ENCODE data around the gene LEMD3.

DNA sequence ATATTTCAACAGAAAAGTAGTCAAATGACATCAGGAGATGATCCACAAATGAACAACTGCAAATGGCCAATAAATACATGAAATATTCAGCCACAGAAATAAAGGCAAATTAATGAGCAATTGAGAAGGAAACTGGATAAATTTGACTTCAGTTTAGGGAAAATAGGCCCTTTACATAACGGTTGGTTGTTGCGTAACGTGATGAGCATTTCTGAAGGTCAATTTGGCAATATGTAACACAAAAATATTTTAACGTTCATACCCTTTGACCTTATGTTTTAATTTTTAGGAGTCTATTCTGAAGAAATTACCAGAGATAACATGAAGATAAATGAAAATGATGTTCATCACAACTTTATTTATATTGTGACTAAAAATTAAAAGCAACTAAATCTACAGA is 94.4 kb downstream of the LEMD3 start:
- TF ChIP-seq, protein P1, sequence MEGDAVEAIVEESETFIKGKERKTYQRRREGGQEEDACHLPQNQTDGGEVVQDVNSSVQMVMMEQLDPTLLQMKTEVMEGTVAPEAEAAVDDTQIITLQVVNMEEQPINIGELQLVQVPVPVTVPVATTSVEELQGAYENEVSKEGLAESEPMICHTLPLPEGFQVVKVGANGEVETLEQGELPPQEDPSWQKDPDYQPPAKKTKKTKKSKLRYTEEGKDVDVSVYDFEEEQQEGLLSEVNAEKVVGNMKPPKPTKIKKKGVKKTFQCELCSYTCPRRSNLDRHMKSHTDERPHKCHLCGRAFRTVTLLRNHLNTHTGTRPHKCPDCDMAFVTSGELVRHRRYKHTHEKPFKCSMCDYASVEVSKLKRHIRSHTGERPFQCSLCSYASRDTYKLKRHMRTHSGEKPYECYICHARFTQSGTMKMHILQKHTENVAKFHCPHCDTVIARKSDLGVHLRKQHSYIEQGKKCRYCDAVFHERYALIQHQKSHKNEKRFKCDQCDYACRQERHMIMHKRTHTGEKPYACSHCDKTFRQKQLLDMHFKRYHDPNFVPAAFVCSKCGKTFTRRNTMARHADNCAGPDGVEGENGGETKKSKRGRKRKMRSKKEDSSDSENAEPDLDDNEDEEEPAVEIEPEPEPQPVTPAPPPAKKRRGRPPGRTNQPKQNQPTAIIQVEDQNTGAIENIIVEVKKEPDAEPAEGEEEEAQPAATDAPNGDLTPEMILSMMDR (IDR thresholded peaks at IDR 0.05 in 4 of 5, conservative IDR thresholded peaks at IDR 0.05 in 1 of 5) = no peak
- TF ChIP-seq POLR2A (IDR thresholded peaks at IDR 0.05) = no peak
